Lung microvascular endothelial cell (primary cell): ENCODE measurements around the gene MBNL1. TPM values are rescaled to one million over a fixed set of nuclear protein-coding genes. Genes with fewer than 3 reads are reported as not detected.
"Not testable (repeated sequence)": the region's sequence is repeated elsewhere in the genome, so short reads cannot be mapped to it uniquely, and the experiment has no call there.

Source experiments
- DNase-seq, 2 donors: peaks; one replicate each; pipeline versions ENCODE4 v3.0.0 to v3.0.0-alpha.2; 2010; ENCODE audit warnings: low read depth in 2 of 2
- total RNA-seq: library from RNA; depleted of rRNA; stranded (reverse); fragments of >200 nt; gene quantifications from 2 replicates; pipeline ENCODE4 v1.2.1, GENCODE V29; 2014

The MBNL1 gene
- total RNA-seq, 1 donor from 2014 or later, result 206 TPM

GRCh38 chr3:152318512-152318911 lies 49.8 kb downstream of the MBNL1 start:
- DNase-seq, result no peak

DNA sequence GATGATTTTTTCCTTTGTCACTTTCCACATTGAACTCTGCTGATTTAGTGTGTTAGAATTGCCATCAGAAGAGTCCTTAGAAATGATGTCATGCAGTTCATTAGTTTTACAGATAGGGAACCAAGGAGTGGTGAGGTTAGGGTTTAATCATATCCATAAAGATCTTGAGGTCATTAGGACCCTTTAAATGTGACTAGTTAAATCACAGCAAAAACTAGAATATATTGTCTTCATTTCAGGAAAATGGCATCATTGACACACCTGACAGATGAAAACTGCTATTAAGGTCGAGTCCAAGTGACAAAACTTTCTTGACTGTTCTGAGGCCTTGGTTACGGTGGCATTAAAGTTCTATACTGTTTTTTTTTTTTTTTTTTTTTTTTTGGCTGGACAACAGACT lies 50.5 kb downstream of the MBNL1 start:
- no peak for DNase-seq

DNA sequence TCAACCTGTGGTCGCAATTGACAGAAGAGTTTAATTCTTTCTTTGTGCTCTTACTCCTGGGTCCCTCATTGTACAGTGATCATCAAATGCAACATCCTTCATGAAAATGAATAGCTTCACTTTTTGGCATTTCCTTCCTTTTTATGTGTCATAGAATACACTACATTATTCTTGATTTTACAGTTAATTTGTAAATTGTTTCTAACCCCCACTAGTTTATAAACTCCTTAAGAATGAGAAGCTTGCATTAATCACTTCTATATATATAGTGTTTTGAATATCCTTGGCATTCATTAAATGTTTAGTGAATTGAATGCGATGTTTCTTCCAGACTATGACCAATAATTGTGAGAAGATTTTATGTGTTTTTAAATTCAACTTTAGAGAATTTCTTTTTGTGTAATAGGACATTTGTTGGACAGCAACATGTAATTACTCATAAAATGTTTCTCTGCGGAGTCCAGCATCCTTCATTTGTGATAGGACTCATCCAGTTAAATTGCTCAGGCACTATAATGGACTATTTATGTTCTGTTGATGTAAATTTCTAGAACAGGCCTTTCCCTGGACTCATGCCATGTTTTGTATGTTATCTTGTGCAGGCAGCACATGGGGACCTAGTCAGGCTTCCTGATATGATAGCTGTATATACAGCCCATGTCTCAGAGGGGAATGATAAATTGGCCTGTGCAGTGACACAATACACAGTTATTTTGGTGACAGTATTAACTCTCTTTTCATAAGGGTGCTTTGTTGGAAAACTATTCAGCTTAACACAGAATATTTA lies 51.3 kb downstream of the MBNL1 start:
- peak; percentile 95 to 98 for DNase-seq

GRCh38 chr3:152321200-152321954 lies 52.6 kb downstream of the MBNL1 start:
- no peak for DNase-seq

DNA sequence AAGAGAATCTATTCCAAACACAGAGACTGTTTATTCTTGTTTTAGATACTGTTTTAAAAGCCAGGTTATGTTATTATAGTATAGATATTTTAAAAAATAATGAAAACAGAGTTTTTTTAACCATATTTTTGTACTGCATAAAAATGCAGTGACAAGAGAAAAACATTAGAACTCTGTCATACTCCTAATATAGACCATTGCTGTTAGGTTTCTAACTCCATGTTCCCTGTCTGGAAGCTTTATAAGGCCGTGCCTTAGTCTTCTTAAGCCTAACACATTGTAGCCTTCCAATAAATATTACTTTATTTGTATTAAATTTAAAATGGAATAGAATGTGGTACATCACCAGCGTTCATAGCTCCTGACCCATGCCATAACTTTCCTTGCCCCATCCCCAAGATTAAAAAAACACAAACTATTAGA lies 53.2 kb downstream of the MBNL1 start:
- DNase-seq, result no peak

- peak in 1 of 2 donors; percentile 57 for DNase-seq
Observed at GRCh38 chr3:152322756-152323155, 54.0 kb downstream of the MBNL1 start.

DNA sequence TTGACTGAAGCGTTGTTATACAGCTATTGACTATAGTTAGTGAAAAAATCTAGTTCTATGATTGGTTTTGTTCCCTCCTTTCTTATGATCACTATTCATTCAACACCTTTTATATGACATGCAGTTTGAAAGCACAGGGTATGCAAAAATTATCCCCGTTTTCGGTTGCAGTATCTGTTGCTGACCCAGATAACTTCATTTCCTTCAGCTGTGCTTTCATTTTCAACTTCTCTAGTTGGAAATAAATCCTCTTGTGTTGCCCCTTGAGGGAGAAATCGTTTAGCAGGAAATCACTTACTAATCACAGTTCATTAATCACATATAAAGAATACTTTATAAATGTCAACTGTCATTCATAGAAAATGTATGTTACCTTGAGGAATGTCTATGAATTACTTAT lies 55.1 kb downstream of the MBNL1 start:
- DNase-seq, result peak; percentile 48 to 59

- DNase-seq, result no peak
Observed at GRCh38 chr3:152325136-152325535, 56.4 kb downstream of the MBNL1 start.

- no peak for DNase-seq
Observed at GRCh38 chr3:152327203-152327602, 58.5 kb downstream of the MBNL1 start.

GRCh38 chr3:152328841-152329240 lies 60.1 kb downstream of the MBNL1 start:
- peak; percentile 93 to 94 for DNase-seq

- DNase-seq, result peak in 1 of 2 donors; percentile 51
Observed at GRCh38 chr3:152330559-152330958, 61.8 kb downstream of the MBNL1 start.

DNA sequence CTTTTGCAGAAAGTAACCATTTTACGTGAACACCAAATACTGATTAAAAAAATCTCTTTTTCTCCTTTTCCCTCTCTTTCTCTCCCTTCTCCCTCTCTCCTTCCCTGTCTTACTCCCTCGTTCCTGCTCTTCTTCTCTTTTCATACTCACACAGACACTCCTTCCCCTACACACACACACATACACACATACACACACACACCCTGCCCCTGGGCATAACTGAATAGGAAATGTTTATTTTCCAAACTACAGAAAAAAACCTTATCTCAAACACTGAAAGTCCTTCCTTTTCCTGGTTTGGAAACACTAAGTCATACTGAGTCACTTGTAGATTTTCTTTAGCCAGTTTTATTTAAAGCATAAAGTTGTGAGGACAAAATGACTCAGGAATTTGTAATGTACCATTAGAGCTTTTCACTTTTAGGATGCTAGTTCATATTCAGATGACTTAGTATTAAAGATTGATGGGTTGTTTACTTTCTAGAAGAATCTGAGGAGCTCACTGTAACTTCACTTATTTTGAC lies 62.4 kb downstream of the MBNL1 start:
- DNase-seq, result peak; percentile 94 to 96

GRCh38 chr3:152331998-152332397 lies 63.3 kb downstream of the MBNL1 start:
- no peak for DNase-seq

GRCh38 chr3:152333928-152334327 lies 65.2 kb downstream of the MBNL1 start:
- DNase-seq, result no peak

DNA sequence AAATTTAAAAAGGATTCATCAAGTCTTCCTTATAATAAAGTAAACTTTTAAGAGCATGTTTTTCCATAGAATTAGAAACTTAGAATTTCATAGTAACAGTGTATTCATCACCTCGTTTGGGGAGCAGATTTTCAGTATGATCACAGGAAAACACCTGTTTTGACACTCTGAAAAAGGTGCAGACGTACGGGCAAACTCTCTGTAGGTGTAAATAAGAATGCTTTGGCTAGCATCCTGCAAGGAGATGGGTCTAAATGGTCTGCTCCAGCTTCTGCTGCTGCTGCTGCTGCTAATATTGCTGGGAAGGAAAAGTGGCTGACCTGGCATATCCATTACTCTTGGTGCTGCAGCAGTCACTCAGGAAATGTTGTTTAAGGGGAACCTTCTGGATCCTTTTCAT lies 66.0 kb downstream of the MBNL1 start:
- no peak for DNase-seq

- DNase-seq, result no peak
Observed at GRCh38 chr3:152335273-152335672, 66.5 kb downstream of the MBNL1 start.

GRCh38 chr3:152337337-152337736 lies 68.6 kb downstream of the MBNL1 start:
- DNase-seq, result not testable (repeated sequence)

DNA sequence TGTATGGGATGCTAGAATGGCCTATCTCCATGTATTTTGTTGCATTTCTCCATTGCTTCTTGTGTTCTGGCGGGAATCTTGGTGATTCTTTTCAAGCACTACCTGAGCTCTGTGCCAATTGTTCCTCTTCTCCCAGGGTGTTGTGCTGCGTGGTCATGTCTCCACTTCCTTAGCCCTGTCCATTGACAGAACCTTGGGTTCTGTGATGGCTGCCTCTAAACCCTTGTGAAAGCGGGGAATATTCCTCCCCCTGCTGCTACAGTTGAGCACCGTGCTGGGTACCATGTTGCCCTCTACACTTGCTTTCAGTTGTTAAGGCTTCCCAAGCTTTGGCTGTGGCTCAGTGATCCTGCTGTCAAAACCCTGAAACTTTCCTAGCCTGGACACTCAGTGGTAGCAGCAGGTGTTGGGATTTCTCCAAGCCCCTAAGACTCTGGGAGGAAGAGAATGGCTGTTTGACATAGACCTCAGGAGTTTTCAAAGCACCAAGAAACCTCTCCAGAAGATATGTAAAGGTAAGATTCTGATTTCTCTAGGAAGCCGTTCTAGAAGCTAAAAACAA lies 69.5 kb downstream of the MBNL1 start:
- no peak for DNase-seq

DNA sequence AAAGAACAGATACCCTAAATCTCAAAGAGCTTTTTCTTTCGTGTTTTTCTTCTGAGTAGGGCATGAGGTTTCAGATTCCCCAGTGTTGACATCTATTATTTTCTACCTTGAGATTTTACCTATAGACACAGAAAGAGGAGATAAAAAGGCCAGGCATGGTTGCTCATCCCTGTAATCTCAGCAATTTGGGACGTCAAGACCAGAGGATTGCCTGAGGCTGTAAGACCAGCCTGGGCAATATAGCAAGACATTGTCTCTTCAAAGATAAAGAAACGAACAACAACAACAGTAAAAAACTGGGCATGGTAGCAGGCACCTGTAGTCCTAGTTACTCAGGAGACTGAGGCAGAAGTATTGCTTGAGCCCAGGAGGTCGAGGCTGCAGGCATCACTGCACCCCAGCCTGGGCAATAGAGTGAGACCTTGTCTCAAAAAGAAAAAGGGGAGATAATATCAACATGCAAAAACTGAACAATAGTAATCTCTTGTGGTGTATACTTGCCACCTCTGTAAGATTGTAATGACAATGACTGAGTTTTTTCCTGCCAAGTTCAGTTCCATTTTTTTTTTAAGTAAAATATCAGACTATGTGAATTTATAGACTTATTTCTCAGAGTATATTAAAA lies 71.3 kb downstream of the MBNL1 start:
- DNase-seq, result no peak

DNA sequence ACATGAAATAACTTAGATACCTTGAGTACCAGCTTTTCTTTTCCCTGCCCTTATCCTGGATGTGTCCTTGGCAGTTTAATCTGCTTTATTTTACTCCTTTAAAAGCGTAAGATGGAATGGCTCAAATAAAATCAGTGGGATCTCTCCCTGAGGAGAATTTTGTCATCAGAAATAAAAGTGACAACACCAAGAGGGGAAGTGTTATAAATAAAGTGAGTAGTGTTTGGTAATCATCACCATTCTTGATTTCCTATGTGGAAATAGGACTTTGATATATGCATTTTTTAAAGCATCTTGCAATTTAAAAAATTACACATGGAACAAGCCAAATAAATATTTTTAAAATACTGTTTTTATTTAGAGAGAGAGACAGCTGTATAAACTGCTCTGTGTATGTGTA lies 76.5 kb downstream of the MBNL1 start:
- DNase-seq, result no peak

DNA sequence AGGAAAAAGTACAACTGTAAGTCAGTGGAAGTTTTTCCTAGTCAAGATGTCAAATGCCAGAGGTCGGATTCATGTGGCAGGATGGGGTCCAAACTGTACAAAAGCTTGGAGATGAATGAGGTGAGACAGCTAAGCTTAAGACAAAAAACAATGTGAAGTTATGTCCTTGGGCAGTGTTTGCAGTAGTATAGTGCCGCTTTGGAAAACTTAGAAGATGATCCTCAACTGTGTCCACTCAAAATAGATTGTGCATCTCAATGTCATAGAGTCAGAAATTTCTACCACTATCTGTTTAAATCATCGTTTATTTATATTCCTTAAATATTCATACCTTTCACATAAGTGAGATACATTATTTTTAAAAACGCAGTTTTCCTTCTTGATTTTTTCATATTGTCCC lies 77.3 kb downstream of the MBNL1 start:
- DNase-seq, result no peak

- DNase-seq, result no peak
Observed at GRCh38 chr3:152346740-152347139, 78.0 kb downstream of the MBNL1 start.
